ENCODE data around the gene LIPT2. TPM values are rescaled to one million over a fixed set of nuclear protein-coding genes. Genes with fewer than 3 reads are reported as not detected.

LIPT2 gene
- total and polyA plus RNA-seq, 2 donors (not counting 3 experiments of a cell fraction or from before 2014, with no cell fraction given): 1.7 to 4.1 TPM

DNA sequence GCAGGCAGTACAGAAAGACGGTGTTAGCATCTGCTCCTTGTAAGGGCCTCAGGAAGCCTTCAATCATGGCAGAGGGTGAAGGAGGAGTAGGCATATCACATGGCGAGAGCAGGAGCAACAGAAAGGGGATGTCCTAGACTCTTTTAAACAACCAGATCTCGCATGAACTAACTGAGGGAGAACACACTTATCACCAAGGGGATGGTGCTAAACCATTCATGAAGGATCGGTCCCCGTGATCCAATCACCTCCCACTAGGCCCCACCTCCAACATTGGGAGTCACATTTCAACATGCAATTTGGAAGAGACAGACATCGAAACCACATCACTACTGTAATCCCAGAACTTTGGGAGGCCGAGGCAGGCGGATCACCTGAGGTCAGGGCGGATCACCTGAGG, 39.9 kb upstream of the LIPT2 start:
- dilution Hi-C loops (cut with MboI; ENCODE audit: extremely low pct_ligation_motif_present, low sequenced_read_pairs): no loop called here
- FAIRE-seq: no peak
- H3K4me2 ChIP-seq (ENCODE audit: insufficient read depth, low read length): no peak overlapping the region
- POLR2A ChIA-PET: no interaction called here
- peaks cover 3% of the 10 kb centered on the region for H3K4me1 ChIP-seq (ENCODE audit: control insufficient read depth, extremely low read depth, insufficient read depth, low read length)
- no peak for DNase-seq (ENCODE audit: low read depth, low spot score)
- no peaks in the 10 kb centered on the region for H3K79me2 ChIP-seq (ENCODE audit: control insufficient read depth, insufficient read depth, low read length)
- intact Hi-C loops (cut with micrococcal nuclease): no loop called here
- no peaks in the 10 kb centered on the region for H3K9me1 ChIP-seq (replicated peaks; ENCODE audit: control insufficient read depth, extremely low read depth, insufficient read depth, low read length)
- TF ChIP-seq JUN (IDR thresholded peaks at IDR 0.05; ENCODE audit: borderline replicate concordance, insufficient read depth, insufficient read length, low read depth) (no peak), FOS (IDR thresholded peaks at IDR 0.05; ENCODE audit: borderline replicate concordance, insufficient read depth, low read length) (no peak), POLR2A (IDR thresholded peaks at IDR 0.05; ENCODE audit: low read depth, low read length) (no peak), GATA2 (IDR thresholded peaks at IDR 0.05; ENCODE audit: insufficient read depth, insufficient read length, low read depth, low read length) (no peak), POLR2AphosphoS5 (IDR thresholded peaks at IDR 0.05; ENCODE audit: insufficient read depth, low read depth, low read length) (no peak), EZH2 (IDR thresholded peaks at IDR 0.05; ENCODE audit: borderline replicate concordance, low read depth, low read length, severe bottlenecking) (no peak), MYC (IDR thresholded peaks at IDR 0.05; ENCODE audit: low read depth, low read length) (no peak)
- TF ChIP-seq, protein P1, sequence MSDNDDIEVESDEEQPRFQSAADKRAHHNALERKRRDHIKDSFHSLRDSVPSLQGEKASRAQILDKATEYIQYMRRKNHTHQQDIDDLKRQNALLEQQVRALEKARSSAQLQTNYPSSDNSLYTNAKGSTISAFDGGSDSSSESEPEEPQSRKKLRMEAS (IDR thresholded peaks at IDR 0.05; ENCODE audit: insufficient read depth, insufficient read length): no peak
- TF ChIP-seq, protein P2, sequence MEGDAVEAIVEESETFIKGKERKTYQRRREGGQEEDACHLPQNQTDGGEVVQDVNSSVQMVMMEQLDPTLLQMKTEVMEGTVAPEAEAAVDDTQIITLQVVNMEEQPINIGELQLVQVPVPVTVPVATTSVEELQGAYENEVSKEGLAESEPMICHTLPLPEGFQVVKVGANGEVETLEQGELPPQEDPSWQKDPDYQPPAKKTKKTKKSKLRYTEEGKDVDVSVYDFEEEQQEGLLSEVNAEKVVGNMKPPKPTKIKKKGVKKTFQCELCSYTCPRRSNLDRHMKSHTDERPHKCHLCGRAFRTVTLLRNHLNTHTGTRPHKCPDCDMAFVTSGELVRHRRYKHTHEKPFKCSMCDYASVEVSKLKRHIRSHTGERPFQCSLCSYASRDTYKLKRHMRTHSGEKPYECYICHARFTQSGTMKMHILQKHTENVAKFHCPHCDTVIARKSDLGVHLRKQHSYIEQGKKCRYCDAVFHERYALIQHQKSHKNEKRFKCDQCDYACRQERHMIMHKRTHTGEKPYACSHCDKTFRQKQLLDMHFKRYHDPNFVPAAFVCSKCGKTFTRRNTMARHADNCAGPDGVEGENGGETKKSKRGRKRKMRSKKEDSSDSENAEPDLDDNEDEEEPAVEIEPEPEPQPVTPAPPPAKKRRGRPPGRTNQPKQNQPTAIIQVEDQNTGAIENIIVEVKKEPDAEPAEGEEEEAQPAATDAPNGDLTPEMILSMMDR (IDR thresholded peaks at IDR 0.05; ENCODE audit: extremely low read depth in 1 of 2, insufficient read depth in 1 of 2, low read depth in 1 of 2, low read length in 2 of 2): no peak
- no peak overlapping the region for H3K27ac ChIP-seq (ENCODE audit: insufficient read depth, low read depth, low read length)
- H3K27me3 ChIP-seq (ENCODE audit: control insufficient read depth in 2 of 2, insufficient read depth in 2 of 2, low read length in 2 of 2): peaks cover 4 to 5% of the 10 kb centered on the region in 2 experiments
- BruUV-seq (replicated peaks): no TSS peak
- H3K9ac ChIP-seq (replicated peaks; ENCODE audit: extremely low read depth, insufficient read depth, low read length): no peak overlapping the region
- no peak overlapping the region for H2AFZ ChIP-seq (ENCODE audit: low read depth, low read length)
- H4K20me1 ChIP-seq (replicated peaks; ENCODE audit: control insufficient read depth, extremely low read depth, insufficient read depth, low read length): no peaks in the 10 kb centered on the region
- CTCF ChIA-PET: no interaction called here
- no peak overlapping the region for H3K4me3 ChIP-seq (replicated peaks in 1 of 3; ENCODE audit: insufficient read depth in 1 of 3, low read depth in 1 of 3, low read length in 3 of 3)
- no peaks in the 10 kb centered on the region for H3K36me3 ChIP-seq (ENCODE audit: control insufficient read depth in 2 of 2, extremely low read depth in 1 of 2, insufficient read depth in 2 of 2, low read length in 2 of 2)
- no peaks in the 10 kb centered on the region for H3K9me3 ChIP-seq (replicated peaks; ENCODE audit: control insufficient read depth, insufficient read depth, low read length)
